GM18951 (cell line): ENCODE results near the gene SERPINE2.
A peak's percentile ranks its signal among the peaks of the same experiment; 100 is the strongest.

Source experiments
- POLR2A ChIP-seq: IDR thresholded peaks from 4 replicates; pipeline ENCODE4 v1.6.1; 2011; ENCODE audit warnings: mild to moderate bottlenecking; ENCODE audit not compliant: insufficient read length, insufficient read depth; ENCODE audit errors: extremely low read depth
- in situ Hi-C: fragments of 300-500 bp; cut with MboI; formaldehyde crosslinking; loops from one replicate; pipeline ENCODE4 v1.12.0; 2022; ENCODE audit warnings: low sequenced_read_pairs, mixed read lengths, inconsistent platforms; ENCODE audit not compliant: unreplicated experiment

Gene SERPINE2

DNA sequence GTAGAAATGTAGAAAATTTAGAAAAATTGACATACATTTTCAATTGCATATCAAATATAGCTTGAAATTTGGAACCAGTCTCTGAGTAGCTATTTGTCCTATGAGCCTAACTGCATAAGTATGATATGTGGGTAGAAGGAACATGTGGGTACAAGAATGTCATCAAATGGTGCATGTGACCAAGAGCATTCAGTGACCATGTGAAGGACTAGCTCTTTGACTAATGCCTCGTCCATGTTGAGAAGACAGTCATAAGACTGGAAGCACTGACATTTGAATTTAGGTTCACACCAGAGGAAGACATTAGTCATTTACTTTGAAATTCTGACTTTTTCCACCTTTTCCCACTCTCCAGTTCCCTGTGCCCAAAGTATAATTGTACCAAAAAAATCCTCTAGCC lies 69.2 kb downstream of the SERPINE2 start:
- TF ChIP-seq POLR2A, result no peak
- in situ Hi-C loops, result no loop called here

DNA sequence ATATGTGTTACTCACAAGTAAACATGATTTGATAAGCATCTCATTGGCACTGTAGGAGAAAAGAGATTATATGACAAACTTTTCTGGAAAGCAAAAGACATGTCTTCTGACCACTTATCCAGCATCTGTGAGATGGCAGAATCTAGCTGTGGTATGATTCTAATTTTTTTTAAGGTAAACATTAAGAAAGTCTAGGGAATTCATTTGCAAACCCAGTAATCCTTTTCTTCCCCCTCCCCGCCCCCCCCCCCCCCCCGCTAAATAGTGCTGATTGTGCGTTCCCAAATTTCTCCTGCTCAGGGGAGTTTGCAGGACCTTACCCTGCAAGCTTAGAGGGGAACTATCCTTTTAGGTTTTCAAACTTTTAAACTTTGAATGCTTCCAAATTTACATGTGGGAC lies 69.8 kb downstream of the SERPINE2 start:
- in situ Hi-C loops, result no loop called here
- TF ChIP-seq POLR2A, result no peak

DNA sequence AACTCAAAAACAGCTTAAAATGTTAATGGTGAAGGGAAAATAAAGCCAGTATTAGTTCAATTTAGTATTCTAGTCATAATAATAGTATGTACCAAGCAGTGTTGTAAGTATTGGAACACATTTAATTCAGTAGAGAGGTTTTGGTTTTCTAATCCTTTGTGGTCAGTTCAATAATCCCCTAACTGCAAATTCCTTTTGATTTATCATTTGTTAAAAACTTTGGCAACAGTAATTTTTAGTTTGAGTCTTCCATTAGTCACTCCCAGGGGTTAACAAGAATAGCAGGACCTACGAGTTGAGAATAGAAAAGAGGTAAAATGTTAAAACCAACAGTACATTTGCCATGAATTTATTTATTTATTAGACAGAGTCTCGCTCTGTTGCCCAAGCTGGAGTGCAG lies 71.1 kb downstream of the SERPINE2 start:
- in situ Hi-C loops, result no loop called here
- TF ChIP-seq POLR2A, result no peak

DNA sequence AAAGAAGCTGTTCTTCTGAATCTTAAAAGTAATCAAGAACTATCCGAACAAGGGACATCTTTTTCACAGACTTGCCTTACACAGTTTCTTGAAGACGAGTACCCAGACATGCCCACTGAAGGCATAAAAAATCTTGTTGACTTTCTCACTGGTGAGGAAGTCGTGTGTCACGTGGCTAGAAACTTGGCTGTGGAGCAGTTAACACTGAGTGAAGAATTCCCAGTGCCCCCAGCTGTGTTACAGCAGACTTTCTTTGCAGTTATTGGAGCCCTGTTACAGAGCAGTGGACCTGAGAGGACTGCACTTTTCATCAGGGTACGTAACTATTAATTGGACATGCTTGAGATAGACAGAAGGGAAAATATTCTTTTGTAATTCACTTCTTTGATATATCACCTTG lies 79.4 kb downstream of the SERPINE2 start:
- no peak for TF ChIP-seq POLR2A
- in situ Hi-C loops, result no loop called here

DNA sequence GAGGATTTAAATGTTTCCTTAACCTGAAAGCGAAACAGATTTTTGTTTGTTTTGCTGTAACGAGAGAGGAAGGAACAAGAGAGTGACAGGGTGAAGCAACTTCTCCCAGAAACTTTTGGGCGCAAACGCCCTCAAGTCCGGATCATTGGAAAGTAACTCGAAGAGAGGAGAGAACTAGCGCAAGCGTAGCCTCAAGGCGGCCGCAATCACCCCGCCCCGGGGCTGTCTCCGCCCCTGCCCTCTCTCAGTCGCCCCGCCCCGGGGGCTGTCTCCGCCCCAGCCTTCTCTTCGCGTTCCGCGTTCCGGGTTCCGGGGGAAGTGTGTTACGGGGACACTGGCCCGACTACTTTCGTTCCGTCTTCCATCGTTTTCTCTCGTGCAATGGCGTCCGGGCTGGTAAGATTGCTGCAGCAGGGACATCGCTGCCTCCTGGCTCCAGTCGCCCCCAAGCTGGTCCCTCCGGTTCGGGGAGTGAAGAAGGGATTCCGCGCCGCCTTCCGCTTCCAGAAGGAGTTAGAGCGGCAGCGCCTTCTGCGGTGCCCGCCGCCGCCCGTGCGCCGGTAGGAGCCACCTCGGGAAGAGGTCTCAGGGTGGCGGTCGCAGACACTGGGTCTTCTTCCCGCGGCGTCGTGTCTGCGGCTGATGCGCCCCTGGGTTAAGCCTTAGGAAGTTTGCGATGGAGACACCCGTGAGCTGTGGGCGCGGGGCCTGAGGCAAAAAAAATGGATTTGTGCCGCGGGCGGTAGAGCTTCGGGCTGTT lies 81.8 kb downstream of the SERPINE2 start, which contains the start of gene MRPL44:
MRPL44 (plus strand) TSS at position 372 of the 760 bp plus-strand sequence; CDS start at position 382, 10 bp downstream.
- peak; percentile 80 for TF ChIP-seq POLR2A
- in situ Hi-C loops, result no loop called here

DNA sequence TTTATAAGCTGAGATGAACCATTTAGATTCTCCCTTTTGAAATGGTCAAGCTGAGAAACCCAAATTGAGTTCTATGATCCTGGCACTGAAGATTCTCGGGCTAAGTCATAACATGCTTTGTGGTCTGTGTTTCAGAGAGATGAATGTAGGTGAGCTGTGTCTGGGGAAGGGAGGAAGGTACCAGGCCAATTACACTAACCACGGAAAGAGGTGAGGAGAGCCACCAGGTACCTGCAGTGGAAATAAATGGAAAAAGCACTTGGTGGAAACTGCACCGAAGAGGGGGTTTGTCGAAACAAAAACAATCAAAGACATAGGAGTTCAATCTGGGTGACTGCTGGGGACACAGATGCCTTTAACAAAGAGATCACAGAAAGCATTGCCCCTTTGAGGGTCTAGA lies 82.8 kb downstream of the SERPINE2 start:
- TF ChIP-seq POLR2A, result no peak
- in situ Hi-C loops, result no loop called here

DNA sequence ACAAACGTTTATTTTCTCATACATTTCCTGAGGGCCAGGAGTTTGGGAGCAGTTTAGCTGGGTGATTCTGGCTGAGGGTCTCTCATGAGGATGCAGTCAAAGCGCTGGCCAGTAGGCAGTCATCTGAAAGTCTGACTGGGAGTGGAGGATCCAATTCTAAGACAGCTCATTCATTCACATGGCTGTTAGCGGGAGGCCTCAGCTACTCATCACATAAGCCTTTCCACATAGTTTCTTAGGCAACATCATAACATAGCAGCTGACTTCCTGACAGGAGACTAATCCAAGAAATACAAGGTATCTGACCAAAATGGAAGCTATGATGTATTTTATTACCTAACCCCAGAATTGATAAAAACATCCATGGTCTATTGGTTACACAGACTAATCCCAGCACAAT lies 84.7 kb downstream of the SERPINE2 start:
- in situ Hi-C loops, result no loop called here
- TF ChIP-seq POLR2A, result no peak

DNA sequence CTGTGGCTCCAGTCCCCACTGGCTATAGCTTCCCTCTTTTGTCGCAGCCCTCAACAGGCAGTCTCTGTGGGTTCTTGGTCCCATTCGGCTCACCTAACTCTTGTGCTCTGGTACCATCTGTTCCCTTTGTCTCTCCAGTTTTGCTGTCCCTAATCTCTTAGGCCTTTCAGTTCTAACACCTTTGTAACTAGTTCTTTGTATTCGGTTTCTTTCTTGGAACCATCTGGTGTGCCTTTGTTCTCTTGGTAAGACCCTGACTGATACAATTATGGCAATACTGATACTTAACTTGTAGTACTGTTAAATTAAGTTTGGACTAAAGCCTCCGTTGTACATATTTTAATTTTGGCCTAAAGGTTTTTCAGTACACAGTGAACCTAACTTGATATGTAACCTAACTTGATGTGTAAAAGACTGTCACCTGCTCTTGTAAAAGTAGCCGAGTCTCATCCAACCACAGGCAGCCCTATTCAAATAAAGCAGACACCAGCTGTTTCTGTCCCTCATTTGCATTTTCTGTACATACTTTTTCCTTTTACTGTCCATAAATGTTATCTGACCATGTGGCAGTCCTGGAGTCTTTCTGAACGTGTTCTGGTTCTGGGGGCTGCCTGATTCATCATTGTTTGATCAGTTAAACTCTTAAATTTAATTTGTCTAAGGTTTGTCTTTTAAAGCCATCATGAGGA lies 86.7 kb downstream of the SERPINE2 start:
- in situ Hi-C loops, result no loop called here
- peak; percentile 46 for TF ChIP-seq POLR2A

DNA sequence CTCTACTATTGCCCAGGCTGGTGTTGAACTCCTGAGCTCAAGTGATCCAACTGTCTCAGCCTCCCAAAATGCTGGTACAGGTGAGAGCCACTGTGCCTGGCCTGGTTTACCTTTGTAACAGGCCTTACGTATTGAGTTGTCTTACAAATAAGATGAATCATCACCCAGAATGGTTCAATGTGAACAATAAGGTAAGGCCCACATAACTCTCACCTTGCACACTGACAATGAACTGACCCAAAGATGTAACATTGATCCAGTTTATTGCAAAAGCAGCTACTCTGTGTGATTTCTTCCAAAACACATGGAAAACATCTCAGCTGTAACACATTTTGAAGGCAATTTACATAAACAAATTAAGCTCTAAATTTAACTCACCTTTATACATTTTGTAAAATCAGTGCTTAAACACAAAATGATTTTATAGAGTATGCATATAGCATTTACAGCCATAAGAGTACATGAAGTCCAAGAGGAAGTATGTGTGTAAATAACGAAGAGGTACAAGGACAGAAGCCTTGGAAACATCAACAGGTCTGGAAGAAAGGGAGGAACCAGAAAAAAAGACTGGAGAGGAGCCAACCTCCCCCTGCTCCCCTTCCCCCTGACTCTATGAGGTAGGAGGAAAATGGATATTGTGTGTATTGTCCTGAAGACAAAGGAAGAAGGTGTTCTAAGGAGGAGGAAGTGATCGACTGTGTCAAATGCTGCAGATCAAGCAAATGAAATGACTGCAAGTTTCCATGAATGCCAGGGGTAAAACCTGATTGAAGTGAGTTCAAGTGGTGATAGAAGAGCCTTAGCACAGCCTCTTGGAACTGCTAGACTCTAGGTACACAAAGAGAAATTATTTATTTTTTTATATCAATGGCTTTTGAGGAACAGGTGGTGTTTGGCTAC lies 88.4 kb downstream of the SERPINE2 start:
- in situ Hi-C loops, result no loop called here
- no peak for TF ChIP-seq POLR2A

DNA sequence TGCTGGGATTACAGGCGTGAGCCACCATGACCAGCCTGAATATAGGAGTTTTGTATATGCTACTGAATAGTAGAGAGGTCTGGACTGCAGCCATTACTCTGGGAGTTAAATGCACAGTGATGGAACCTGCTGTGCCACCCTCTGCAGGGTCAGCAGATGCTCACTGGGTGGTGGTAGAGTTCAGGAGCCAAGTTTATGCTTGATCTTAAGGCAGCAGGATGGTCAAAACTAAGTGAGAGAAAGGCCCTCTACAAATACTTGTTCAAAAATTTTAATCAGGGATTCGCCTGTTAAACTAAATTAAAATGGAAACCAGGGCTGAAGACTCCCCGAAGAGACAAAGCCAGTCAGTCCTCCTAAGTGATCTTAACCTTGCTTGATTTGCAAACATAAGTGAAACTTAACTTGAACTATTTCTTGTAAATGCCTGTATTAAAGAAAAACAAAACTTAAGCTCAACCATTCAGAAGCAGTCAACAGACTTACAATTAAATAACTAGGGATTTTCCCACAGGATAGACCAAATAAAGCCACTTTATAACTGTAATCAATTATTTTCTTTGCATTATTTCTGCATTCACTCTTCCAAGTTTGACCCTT lies 89.7 kb downstream of the SERPINE2 start:
- in situ Hi-C loops, result no loop called here

DNA sequence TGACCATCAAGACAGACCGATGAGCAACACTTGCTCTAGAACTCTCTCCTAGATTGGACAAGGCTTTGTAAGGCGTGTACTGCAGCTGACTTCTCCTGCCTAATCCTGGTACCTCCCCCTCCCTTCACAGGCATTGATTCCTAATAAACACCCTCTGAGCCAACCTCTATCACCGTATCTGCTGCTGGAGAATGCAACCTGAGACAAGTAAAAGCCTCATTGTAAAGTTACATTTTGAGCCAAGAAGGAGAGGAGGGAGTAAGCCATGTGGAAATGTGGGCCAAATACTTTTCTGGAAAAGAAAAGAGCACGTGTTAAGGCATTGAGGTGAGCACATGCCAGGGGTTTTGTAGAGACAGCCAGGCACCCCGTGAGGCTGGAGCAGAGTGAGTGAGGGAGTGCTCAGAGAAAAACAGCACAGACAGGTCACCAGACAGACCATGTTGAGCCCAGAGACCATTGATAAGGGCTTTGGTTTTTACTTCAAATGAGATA lies 91.3 kb downstream of the SERPINE2 start:
- in situ Hi-C loops, result no loop called here
- TF ChIP-seq POLR2A, result no peak

More for the DNA sequence above, 89.7 kb downstream of the SERPINE2 start:
- no peak for TF ChIP-seq POLR2A

DNA sequence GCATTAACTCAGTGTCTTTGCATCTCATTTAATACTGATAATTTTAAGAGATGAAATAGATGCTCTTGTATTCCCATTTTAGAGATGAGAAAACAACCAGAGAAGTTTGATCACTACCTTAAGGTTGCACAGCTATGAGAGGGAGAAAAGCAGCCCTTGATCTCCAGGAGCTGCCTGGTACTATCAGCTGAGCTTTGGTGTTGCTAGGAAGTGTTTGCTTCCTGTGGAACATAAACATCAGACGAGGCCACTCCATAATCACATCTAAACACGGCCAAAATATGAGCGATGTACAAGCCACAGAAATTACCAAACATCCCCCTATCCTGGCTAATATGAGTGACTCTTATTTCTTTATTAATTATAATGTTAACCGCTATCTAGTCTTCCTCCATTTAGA lies 93.3 kb downstream of the SERPINE2 start:
- in situ Hi-C loops, result no loop called here
- no peak for TF ChIP-seq POLR2A
